ENCODE data around the gene SCN9A. TPM values are rescaled to one million over a fixed set of nuclear protein-coding genes. Genes with fewer than 3 reads are reported as not detected.

The SCN9A gene
- polyA plus RNA-seq, 1 donor: 7.3 TPM

DNA sequence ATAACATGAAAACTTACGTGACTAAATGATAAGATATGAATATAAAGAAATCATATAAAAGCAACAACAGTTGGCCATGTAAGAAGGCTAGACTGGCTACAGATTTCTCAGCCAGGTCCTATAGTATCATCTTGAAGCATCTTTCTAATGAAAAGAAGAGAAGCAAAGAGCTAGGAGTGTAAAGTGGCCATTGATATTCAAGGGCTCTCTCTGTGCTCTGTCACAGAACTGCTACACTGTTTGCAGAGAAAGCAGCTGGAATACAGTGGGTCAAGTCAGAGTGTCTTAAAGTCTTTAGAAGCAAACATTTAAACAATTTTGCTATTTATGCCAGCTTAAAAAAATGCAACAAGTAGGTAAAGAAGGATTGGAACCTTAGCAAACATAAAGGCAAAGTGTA is 118.8 kb downstream of the SCN9A start:
- no peak overlapping the region for H3K27ac ChIP-seq (ENCODE audit: low read length)
- H3K4me1 ChIP-seq (ENCODE audit: control insufficient read depth, insufficient read depth, low read length): no peaks in the 10 kb centered on the region
- no peaks in the 10 kb centered on the region for H3K36me3 ChIP-seq (ENCODE audit: control insufficient read depth, insufficient read depth, low read length)
- WGBS (ENCODE audit: insufficient coverage, low lambda C conversion rate): no CpG with 5 or more reads among the region's 1 CpG
- H3K9me3 ChIP-seq (ENCODE audit: control insufficient read depth, low read depth, low read length): no peaks in the 10 kb centered on the region
- no peak overlapping the region for H3K4me3 ChIP-seq (ENCODE audit: low read length)
- H3K27me3 ChIP-seq (ENCODE audit: control insufficient read depth, insufficient read depth, low read length): no peaks in the 10 kb centered on the region
- no peak for DNase-seq

DNA sequence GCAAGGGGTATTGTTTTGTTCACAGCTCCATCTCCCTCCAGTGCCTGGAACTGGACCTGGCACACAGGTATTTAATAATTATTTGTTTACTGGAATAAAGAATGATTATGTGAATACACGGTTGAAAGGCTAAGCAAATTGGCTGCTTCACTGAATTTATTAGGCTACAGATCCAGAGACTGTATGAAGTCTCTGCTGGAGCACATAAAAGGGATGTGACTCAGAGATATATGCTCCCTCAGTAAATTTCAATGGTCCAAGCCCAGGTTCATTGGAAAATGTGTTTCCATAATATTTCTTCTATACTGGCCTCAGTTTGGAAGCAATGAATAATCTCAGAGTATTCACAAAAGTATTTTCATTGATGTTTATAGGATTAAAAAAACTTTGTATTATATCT is 126.4 kb downstream of the SCN9A start:
- no peaks in the 10 kb centered on the region for H3K4me1 ChIP-seq (ENCODE audit: control insufficient read depth, insufficient read depth, low read length)

GRCh38 chr2:166246901-166247300 is 128.8 kb downstream of the SCN9A start:
- Histone ChIP-seq H3K4me1 (ENCODE audit: control insufficient read depth, insufficient read depth, low read length) (peaks cover under 1% of the 10 kb centered on the region), H3K27ac (ENCODE audit: low read length) (no peak overlapping the region), H3K27me3 (ENCODE audit: control insufficient read depth, insufficient read depth, low read length) (no peaks in the 10 kb centered on the region), H3K9me3 (ENCODE audit: control insufficient read depth, low read depth, low read length) (no peaks in the 10 kb centered on the region), H3K4me3 (ENCODE audit: low read length) (no peak overlapping the region), H3K36me3 (ENCODE audit: control insufficient read depth, insufficient read depth, low read length) (no peaks in the 10 kb centered on the region)
- 100% methylated on average over 1 of the region's 1 CpG for WGBS (ENCODE audit: insufficient coverage, low lambda C conversion rate)
- DNase-seq: no peak

More for the DNA sequence above, 126.4 kb downstream of the SCN9A start:
- DNase-seq: no peak
- Histone ChIP-seq H3K9me3 (ENCODE audit: control insufficient read depth, low read depth, low read length) (no peaks in the 10 kb centered on the region), H3K27me3 (ENCODE audit: control insufficient read depth, insufficient read depth, low read length) (no peaks in the 10 kb centered on the region), H3K36me3 (ENCODE audit: control insufficient read depth, insufficient read depth, low read length) (no peaks in the 10 kb centered on the region), H3K4me3 (ENCODE audit: low read length) (no peak overlapping the region), H3K27ac (ENCODE audit: low read length) (no peak overlapping the region)
- 100% methylated on average over 1 of the region's 1 CpG for WGBS (ENCODE audit: insufficient coverage, low lambda C conversion rate)

DNA sequence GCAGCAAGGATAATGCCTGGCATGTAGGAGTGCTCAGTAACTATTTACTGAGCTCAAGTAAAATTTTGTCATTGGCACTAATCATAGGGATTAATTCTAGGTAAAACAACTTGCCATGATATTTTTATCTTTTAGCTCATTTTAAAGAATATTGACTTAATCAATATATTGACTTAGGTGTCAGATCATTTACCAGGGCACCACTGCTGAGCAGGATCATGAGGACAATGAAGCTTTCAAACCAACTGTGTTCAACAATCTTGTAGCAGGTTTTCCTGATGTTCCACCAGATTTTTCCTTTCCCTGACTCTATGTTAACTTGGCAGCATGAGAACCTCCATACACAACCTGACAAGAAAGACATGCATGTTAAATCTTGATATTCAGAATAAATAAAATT is 133.4 kb downstream of the SCN9A start:
- H3K4me3 ChIP-seq (ENCODE audit: low read length): no peak overlapping the region
- H3K4me1 ChIP-seq (ENCODE audit: control insufficient read depth, insufficient read depth, low read length): peaks cover 5% of the 10 kb centered on the region
- no peak overlapping the region for H3K27ac ChIP-seq (ENCODE audit: low read length)

GRCh38 chr2:166240387-166241313 is 135.1 kb downstream of the SCN9A start:
- WGBS (ENCODE audit: insufficient coverage, low lambda C conversion rate): no CpG with 5 or more reads among the region's 1 CpG
- Histone ChIP-seq H3K9me3 (ENCODE audit: control insufficient read depth, low read depth, low read length) (no peaks in the 10 kb centered on the region), H3K4me3 (ENCODE audit: low read length) (no peak overlapping the region), H3K27ac (ENCODE audit: low read length) (peak overlapping the region; percentile 72), H3K4me1 (ENCODE audit: control insufficient read depth, insufficient read depth, low read length) (peaks cover 5% of the 10 kb centered on the region), H3K27me3 (ENCODE audit: control insufficient read depth, insufficient read depth, low read length) (no peaks in the 10 kb centered on the region), H3K36me3 (ENCODE audit: control insufficient read depth, insufficient read depth, low read length) (no peaks in the 10 kb centered on the region)
- DNase-seq: peak; percentile 45 to 81

More for the DNA sequence above, 133.4 kb downstream of the SCN9A start:
- no peaks in the 10 kb centered on the region for H3K27me3 ChIP-seq (ENCODE audit: control insufficient read depth, insufficient read depth, low read length)
- no peak for DNase-seq
- H3K36me3 ChIP-seq (ENCODE audit: control insufficient read depth, insufficient read depth, low read length): no peaks in the 10 kb centered on the region
- no peaks in the 10 kb centered on the region for H3K9me3 ChIP-seq (ENCODE audit: control insufficient read depth, low read depth, low read length)

- Histone ChIP-seq H3K4me1 (ENCODE audit: control insufficient read depth, insufficient read depth, low read length) (peaks cover 5% of the 10 kb centered on the region), H3K9me3 (ENCODE audit: control insufficient read depth, low read depth, low read length) (no peaks in the 10 kb centered on the region), H3K4me3 (ENCODE audit: low read length) (no peak overlapping the region), H3K27ac (ENCODE audit: low read length) (no peak overlapping the region), H3K36me3 (ENCODE audit: control insufficient read depth, insufficient read depth, low read length) (no peaks in the 10 kb centered on the region), H3K27me3 (ENCODE audit: control insufficient read depth, insufficient read depth, low read length) (no peaks in the 10 kb centered on the region)
- no peak for DNase-seq
- no CpG with 5 or more reads among the region's 3 CpGs for WGBS (ENCODE audit: insufficient coverage, low lambda C conversion rate)
These were observed 136.2 kb downstream of the SCN9A start for GRCh38 chr2:166239548-166239947.

DNA sequence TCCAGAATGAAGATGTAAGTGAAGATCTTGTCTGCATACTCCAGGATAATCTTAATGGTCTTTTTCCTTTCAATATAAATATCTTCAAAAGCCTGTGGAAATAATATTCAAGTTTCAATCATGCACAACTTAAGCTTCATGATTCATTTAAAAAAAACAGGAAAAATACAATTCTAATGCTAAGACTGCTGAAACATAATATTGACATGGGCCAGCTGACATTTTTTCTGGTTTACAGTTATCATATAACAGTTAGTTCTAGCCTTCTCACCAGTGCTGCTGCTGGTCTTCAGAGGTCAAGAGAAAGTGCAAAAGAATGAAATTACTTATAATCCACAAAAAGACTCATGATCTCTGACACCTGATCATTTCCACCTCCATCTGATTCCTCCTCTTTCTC is 137.6 kb downstream of the SCN9A start:
- Histone ChIP-seq H3K9me3 (ENCODE audit: control insufficient read depth, low read depth, low read length) (no peaks in the 10 kb centered on the region), H3K27ac (ENCODE audit: low read length) (no peak overlapping the region), H3K36me3 (ENCODE audit: control insufficient read depth, insufficient read depth, low read length) (no peaks in the 10 kb centered on the region), H3K4me1 (ENCODE audit: control insufficient read depth, insufficient read depth, low read length) (peaks cover 5% of the 10 kb centered on the region), H3K27me3 (ENCODE audit: control insufficient read depth, insufficient read depth, low read length) (no peaks in the 10 kb centered on the region), H3K4me3 (ENCODE audit: low read length) (no peak overlapping the region)
- no peak for DNase-seq

DNA sequence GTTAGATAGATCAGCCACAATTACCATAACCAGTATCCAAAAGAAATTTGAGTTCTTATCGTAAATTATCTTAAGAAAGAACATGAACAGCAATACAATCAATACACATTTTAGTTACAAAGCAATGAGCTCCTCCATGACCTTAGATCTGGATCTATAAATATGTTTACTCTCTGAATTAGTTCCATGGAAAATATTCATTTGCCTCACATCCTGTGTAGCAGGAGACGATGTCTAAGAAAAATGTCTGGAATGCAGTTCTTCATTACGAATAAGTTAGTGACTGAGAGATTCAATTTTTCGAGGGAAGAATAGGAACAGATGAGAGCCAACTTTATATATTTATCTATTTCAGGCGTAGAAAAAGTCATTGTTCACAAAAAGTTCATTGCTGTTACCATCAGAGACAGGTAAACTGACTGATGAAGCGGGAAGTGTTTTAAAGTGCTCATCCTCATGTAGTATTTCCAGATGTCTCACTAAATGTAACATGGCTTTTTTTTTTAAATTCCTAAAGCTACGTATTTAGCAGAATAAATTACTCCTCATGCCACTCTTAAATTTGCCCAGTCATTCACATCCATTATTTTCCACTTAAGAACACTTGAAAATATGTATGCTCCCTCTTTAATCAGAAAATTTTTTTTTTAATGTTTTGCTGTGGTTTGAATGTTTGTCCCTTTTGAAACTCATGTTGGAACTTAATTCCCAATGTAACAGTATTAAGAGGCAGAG is 141.5 kb downstream of the SCN9A start:
- WGBS (ENCODE audit: insufficient coverage, low lambda C conversion rate): 87% methylated on average over 5 of the region's 7 CpGs
- Histone ChIP-seq H3K36me3 (ENCODE audit: control insufficient read depth, insufficient read depth, low read length) (no peaks in the 10 kb centered on the region), H3K4me1 (ENCODE audit: control insufficient read depth, insufficient read depth, low read length) (peaks cover 3% of the 10 kb centered on the region), H3K4me3 (ENCODE audit: low read length) (no peak overlapping the region), H3K9me3 (ENCODE audit: control insufficient read depth, low read depth, low read length) (no peaks in the 10 kb centered on the region), H3K27ac (ENCODE audit: low read length) (no peak overlapping the region), H3K27me3 (ENCODE audit: control insufficient read depth, insufficient read depth, low read length) (no peaks in the 10 kb centered on the region)
- DNase-seq: no peak

DNA sequence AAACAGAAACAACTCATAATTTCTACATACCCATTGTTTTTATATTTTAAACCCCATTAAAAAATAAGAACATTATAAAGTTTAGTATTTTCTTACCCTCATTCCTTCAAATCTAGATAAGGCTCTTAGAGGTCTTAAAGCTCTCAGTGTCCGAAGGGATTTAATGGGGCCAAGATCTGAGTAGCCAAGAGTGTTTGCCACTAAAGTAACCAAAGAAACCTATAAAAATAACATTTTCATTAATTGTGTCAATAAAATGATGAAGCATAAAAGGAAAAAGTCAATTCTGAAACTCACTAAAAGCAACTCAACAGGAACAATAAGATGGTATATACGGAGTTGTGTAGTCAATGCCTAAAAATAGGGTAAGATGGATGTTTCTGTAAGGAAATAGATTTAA is 142.5 kb downstream of the SCN9A start:
- Histone ChIP-seq H3K27me3 (ENCODE audit: control insufficient read depth, insufficient read depth, low read length) (no peaks in the 10 kb centered on the region), H3K4me3 (ENCODE audit: low read length) (no peak overlapping the region), H3K27ac (ENCODE audit: low read length) (no peak overlapping the region), H3K9me3 (ENCODE audit: control insufficient read depth, low read depth, low read length) (no peaks in the 10 kb centered on the region), H3K36me3 (ENCODE audit: control insufficient read depth, insufficient read depth, low read length) (no peaks in the 10 kb centered on the region), H3K4me1 (ENCODE audit: control insufficient read depth, insufficient read depth, low read length) (peaks cover 3% of the 10 kb centered on the region)
- 73% methylated on average over 1 of the region's 2 CpGs for WGBS (ENCODE audit: insufficient coverage, low lambda C conversion rate)
- DNase-seq: no peak

- H3K4me1 ChIP-seq (ENCODE audit: control insufficient read depth, insufficient read depth, low read length): peaks cover 3% of the 10 kb centered on the region
- no peak for DNase-seq
- no peaks in the 10 kb centered on the region for H3K27me3 ChIP-seq (ENCODE audit: control insufficient read depth, insufficient read depth, low read length)
- WGBS (ENCODE audit: insufficient coverage, low lambda C conversion rate): no CpG with 5 or more reads among the region's 2 CpGs
- H3K4me3 ChIP-seq (ENCODE audit: low read length): no peak overlapping the region
- no peaks in the 10 kb centered on the region for H3K36me3 ChIP-seq (ENCODE audit: control insufficient read depth, insufficient read depth, low read length)
- peak overlapping the region; percentile 35 for H3K27ac ChIP-seq (ENCODE audit: low read length)
- H3K9me3 ChIP-seq (ENCODE audit: control insufficient read depth, low read depth, low read length): no peaks in the 10 kb centered on the region
These were observed 145.0 kb downstream of the SCN9A start for GRCh38 chr2:166230724-166231070.
